Duodenal mucosa (tissue), 2 donors: ENCODE data around the gene IL9.

Experiments
- H3K27ac ChIP-seq: one replicate; pipeline ENCODE4 v1.7.0; 2013; ENCODE audit warnings: low read depth, low read length
- H3K27me3 ChIP-seq, 2 donors: one replicate each; pipeline ENCODE4 v1.7.0; 2013; ENCODE audit warnings: low read length in 2 of 2, control low read depth in 1 of 2; ENCODE audit not compliant: insufficient read depth in 2 of 2, control insufficient read depth in 1 of 2
- H3K36me3 ChIP-seq, 2 donors: one replicate each; pipeline ENCODE4 v1.7.0; 2013; ENCODE audit warnings: low read length in 2 of 2, control low read depth in 1 of 2; ENCODE audit not compliant: insufficient read depth in 2 of 2, control insufficient read depth in 1 of 2
- H3K4me1 ChIP-seq, 2 donors: one replicate each; pipeline ENCODE4 v1.7.0; 2013; ENCODE audit warnings: low read length in 2 of 2, control low read depth in 1 of 2; ENCODE audit not compliant: insufficient read depth in 2 of 2, control insufficient read depth in 1 of 2
- H3K4me3 ChIP-seq, 2 donors: one replicate each; pipeline ENCODE4 v1.7.0; 2013; ENCODE audit warnings: low read length in 2 of 2, low read depth in 1 of 2
- H3K9ac ChIP-seq, 2 donors: one replicate each; pipeline ENCODE4 v1.7.0; 2013; ENCODE audit warnings: low read length in 2 of 2, low read depth in 1 of 2
- H3K9me3 ChIP-seq, 2 donors: one replicate each; pipeline ENCODE4 v1.7.0; 2013; ENCODE audit warnings: low read length in 2 of 2, control low read depth in 1 of 2; ENCODE audit not compliant: control insufficient read depth in 1 of 2

Gene IL9

GRCh38 chr5:135920199-135920598 is 24.6 kb upstream of the IL9 start:
- Histone ChIP-seq H3K36me3 (no peaks in the 10 kb centered on the region), H3K4me1 (no peaks in the 10 kb centered on the region), H3K4me3 (no peak overlapping the region), H3K27me3 (peaks cover 13 to 23% of the 10 kb centered on the region in 2 donors), H3K27ac (no peak overlapping the region), H3K9me3 (no peaks in the 10 kb centered on the region), H3K9ac (no peak overlapping the region)

GRCh38 chr5:135916638-135917263 is 21.1 kb upstream of the IL9 start:
- Histone ChIP-seq H3K27ac (no peak overlapping the region), H3K4me3 (no peak overlapping the region), H3K27me3 (peaks cover 14 to 31% of the 10 kb centered on the region in 2 donors), H3K4me1 (no peaks in the 10 kb centered on the region), H3K9me3 (no peaks in the 10 kb centered on the region), H3K36me3 (no peaks in the 10 kb centered on the region), H3K9ac (no peak overlapping the region)

- Histone ChIP-seq H3K27me3 (peaks cover 14 to 34% of the 10 kb centered on the region in 2 donors), H3K27ac (no peak overlapping the region), H3K9me3 (no peaks in the 10 kb centered on the region), H3K36me3 (no peaks in the 10 kb centered on the region), H3K9ac (no peak overlapping the region), H3K4me1 (no peaks in the 10 kb centered on the region), H3K4me3 (no peak overlapping the region)
These were observed 19.9 kb upstream of the IL9 start for GRCh38 chr5:135915466-135916001.

- H3K36me3 ChIP-seq = no peaks in the 10 kb centered on the region
- peaks cover 18 to 31% of the 10 kb centered on the region in 2 donors for H3K27me3 ChIP-seq
- H3K4me1 ChIP-seq = no peaks in the 10 kb centered on the region
- no peak overlapping the region for H3K4me3 ChIP-seq
- H3K9me3 ChIP-seq = no peaks in the 10 kb centered on the region
- H3K9ac ChIP-seq = no peak overlapping the region
- no peak overlapping the region for H3K27ac ChIP-seq
These were observed 18.3 kb upstream of the IL9 start for GRCh38 chr5:135913713-135914626.

- Histone ChIP-seq H3K4me3 (no peak overlapping the region), H3K27me3 (peaks cover 9 to 11% of the 10 kb centered on the region in 2 donors), H3K4me1 (no peaks in the 10 kb centered on the region), H3K9ac (no peak overlapping the region), H3K36me3 (no peaks in the 10 kb centered on the region), H3K9me3 (no peaks in the 10 kb centered on the region), H3K27ac (no peak overlapping the region)
These were observed 9.5 kb upstream of the IL9 start for GRCh38 chr5:135905144-135905543.

GRCh38 chr5:135901633-135902032 is 6.0 kb upstream of the IL9 start:
- H3K4me3 ChIP-seq = no peak overlapping the region

GRCh38 chr5:135900276-135900675 is 4.6 kb upstream of the IL9 start:
- Histone ChIP-seq H3K9ac (no peak overlapping the region), H3K9me3 (no peaks in the 10 kb centered on the region), H3K4me1 (no peaks in the 10 kb centered on the region), H3K36me3 (no peaks in the 10 kb centered on the region), H3K4me3 (no peak overlapping the region), H3K27me3 (peaks cover 2 to 18% of the 10 kb centered on the region in 2 donors), H3K27ac (no peak overlapping the region)

More at GRCh38 chr5:135901633-135902032, 6.0 kb upstream of the IL9 start:
- Histone ChIP-seq H3K9ac (no peak overlapping the region), H3K27ac (no peak overlapping the region), H3K9me3 (no peaks in the 10 kb centered on the region), H3K36me3 (no peaks in the 10 kb centered on the region), H3K27me3 (peaks cover 2 to 18% of the 10 kb centered on the region in 2 donors), H3K4me1 (no peaks in the 10 kb centered on the region)

GRCh38 chr5:135898651-135899050 is 3.0 kb upstream of the IL9 start:
- H3K9me3 ChIP-seq = no peaks in the 10 kb centered on the region
- no peak overlapping the region for H3K4me3 ChIP-seq
- no peak overlapping the region for H3K9ac ChIP-seq
- no peaks in the 10 kb centered on the region for H3K36me3 ChIP-seq
- no peaks in the 10 kb centered on the region for H3K4me1 ChIP-seq
- peaks cover 2 to 18% of the 10 kb centered on the region in 2 donors for H3K27me3 ChIP-seq
- H3K27ac ChIP-seq = no peak overlapping the region

GRCh38 chr5:135894789-135895188 is 852 bp downstream of the IL9 start:
- Histone ChIP-seq H3K9me3 (no peaks in the 10 kb centered on the region), H3K4me1 (no peaks in the 10 kb centered on the region), H3K36me3 (no peaks in the 10 kb centered on the region), H3K9ac (no peak overlapping the region), H3K4me3 (no peak overlapping the region), H3K27ac (no peak overlapping the region), H3K27me3 (peaks cover 0 to 9% of the 10 kb centered on the region in 2 donors)

- no peak overlapping the region for H3K27ac ChIP-seq
- no peaks in the 10 kb centered on the region for H3K9me3 ChIP-seq
- H3K9ac ChIP-seq = no peak overlapping the region
- H3K4me3 ChIP-seq = no peak overlapping the region
- H3K36me3 ChIP-seq = no peaks in the 10 kb centered on the region
- H3K4me1 ChIP-seq = no peaks in the 10 kb centered on the region
- peaks cover 0 to 8% of the 10 kb centered on the region in 2 donors for H3K27me3 ChIP-seq
These were observed 1.4 kb downstream of the IL9 start for GRCh38 chr5:135894276-135894675.
